ENCODE data around the gene YOD1.

YOD1 gene

DNA sequence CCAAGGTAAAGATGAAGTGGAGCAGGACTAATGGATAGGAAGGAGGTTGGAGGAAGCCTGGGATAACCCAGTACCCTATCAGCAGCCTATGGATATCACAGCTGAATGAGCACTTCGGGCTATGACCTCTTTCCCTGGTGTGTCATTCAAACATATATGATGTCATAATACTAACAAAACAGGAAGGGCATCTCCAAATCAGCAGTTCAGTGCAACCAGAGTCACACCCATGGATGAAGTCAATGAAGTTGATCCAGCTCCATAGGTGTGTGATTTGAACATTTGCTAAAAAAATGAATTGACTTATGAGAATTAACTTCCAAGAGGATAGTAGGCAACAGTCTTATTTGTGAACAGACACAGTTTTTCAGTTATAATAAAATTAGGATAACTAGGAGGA lies 16.8 kb downstream of the YOD1 start:
- Histone ChIP-seq H2AFZ (ENCODE audit: low read depth, low read length) (no peak overlapping the region), H3K36me3 (replicated peaks; ENCODE audit: low read depth, low read length) (no peaks in the 10 kb centered on the region), H3K27me3 (ENCODE audit: low read depth, low read length) (peaks cover 79% of the 10 kb centered on the region), H3K4me2 (ENCODE audit: low read length) (no peak overlapping the region), H3K4me1 (ENCODE audit: low read length) (peaks cover 7% of the 10 kb centered on the region; the same call in 1 of the 2 replicates), H4K20me1 (ENCODE audit: insufficient read depth, low read length) (no peaks in the 10 kb centered on the region), H3K9me3 (ENCODE audit: insufficient read depth, low read length) (no peaks in the 10 kb centered on the region), H3K79me2 (ENCODE audit: low read length) (no peaks in the 10 kb centered on the region), H3K4me3 (ENCODE audit: low read length) (no peak overlapping the region), H3K27ac (ENCODE audit: low read length) (no peak overlapping the region), H3K9ac (ENCODE audit: low read length) (no peak overlapping the region)
- TF ChIP-seq EZH2phosphoT487 (IDR thresholded peaks at IDR 0.05; ENCODE audit: low read depth) (no peak), CTCF (IDR thresholded peaks at IDR 0.05; ENCODE audit: low read depth, low read length) (no peak)

DNA sequence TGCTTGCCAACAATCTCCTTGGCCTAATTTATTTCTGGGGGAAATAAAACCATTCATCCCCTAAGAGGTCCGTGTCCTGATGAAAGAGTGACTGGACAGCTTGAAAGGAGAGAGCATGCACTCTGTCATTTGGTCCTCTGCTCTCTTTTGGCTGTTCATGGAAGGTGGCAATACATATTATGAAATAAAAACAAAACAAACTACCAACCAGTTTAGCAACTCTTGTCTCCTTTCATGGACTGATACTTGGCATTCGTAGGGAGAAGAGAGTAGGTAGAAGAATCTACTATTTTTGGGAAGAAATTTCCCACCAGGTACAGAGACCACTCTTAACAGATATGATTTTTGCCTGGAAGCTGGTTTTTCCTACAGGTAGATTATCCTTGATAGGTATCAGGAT lies 17.7 kb downstream of the YOD1 start:
- no peaks in the 10 kb centered on the region for H3K79me2 ChIP-seq (ENCODE audit: low read length)
- TF ChIP-seq CTCF (IDR thresholded peaks at IDR 0.05; ENCODE audit: low read depth, low read length) (no peak), EZH2phosphoT487 (IDR thresholded peaks at IDR 0.05; ENCODE audit: low read depth) (no peak)
- no peak overlapping the region for H3K9ac ChIP-seq (ENCODE audit: low read length)
- no peak overlapping the region for H3K27ac ChIP-seq (ENCODE audit: low read length)
- H3K4me3 ChIP-seq (ENCODE audit: low read length) = no peak overlapping the region
- peaks cover 7% of the 10 kb centered on the region; the same call in 1 of the 2 replicates for H3K4me1 ChIP-seq (ENCODE audit: low read length)
- peaks cover 81% of the 10 kb centered on the region for H3K27me3 ChIP-seq (ENCODE audit: low read depth, low read length)
- H3K4me2 ChIP-seq (ENCODE audit: low read length) = no peak overlapping the region
- H3K36me3 ChIP-seq (replicated peaks; ENCODE audit: low read depth, low read length) = no peaks in the 10 kb centered on the region
- H3K9me3 ChIP-seq (ENCODE audit: insufficient read depth, low read length) = no peaks in the 10 kb centered on the region
- no peak overlapping the region for H2AFZ ChIP-seq (ENCODE audit: low read depth, low read length)
- H4K20me1 ChIP-seq (ENCODE audit: insufficient read depth, low read length) = no peaks in the 10 kb centered on the region

GRCh38 chr1:207032528-207033017 lies 18.4 kb downstream of the YOD1 start, which contains the start of gene C1orf116:
TSS of gene C1orf116 (minus strand) at chr1:207032756. CDS start at chr1:207027598, 5,158 bp downstream.
- Histone ChIP-seq H3K4me2 (ENCODE audit: low read length) (no peak within 1 kb of the TSS), H3K27ac (ENCODE audit: low read length) (no peak within 1 kb of the TSS)

More at GRCh38 chr1:207032528-207033017, 18.4 kb downstream of the YOD1 start, which contains the start of gene C1orf116:
- Histone ChIP-seq H3K9ac (ENCODE audit: low read length) (no peak within 1 kb of the TSS), H3K27me3 (ENCODE audit: low read depth, low read length) (peaks cover 75% of the 10 kb centered on the region), H3K9me3 (ENCODE audit: insufficient read depth, low read length) (no peaks in the 10 kb centered on the region), H3K4me1 (ENCODE audit: low read length) (peaks cover 7% of the 10 kb centered on the region; the same call in 1 of the 2 replicates), H4K20me1 (ENCODE audit: insufficient read depth, low read length) (no peaks in the 10 kb centered on the region), H3K79me2 (ENCODE audit: low read length) (no peaks in the 10 kb centered on the region), H3K36me3 (replicated peaks; ENCODE audit: low read depth, low read length) (no peaks in the 10 kb centered on the region), H3K4me3 (ENCODE audit: low read length) (no peak within 1 kb of the TSS), H2AFZ (ENCODE audit: low read depth, low read length) (no peak within 1 kb of the TSS)
- TF ChIP-seq EZH2phosphoT487 (IDR thresholded peaks at IDR 0.05; ENCODE audit: low read depth) (no peak), CTCF (IDR thresholded peaks at IDR 0.05; ENCODE audit: low read depth, low read length) (no peak)

Data from OCI-LY3 (cell line).